HuH-7 (cell line): ENCODE measurements around the gene SPAG9.

Experiments
- DNase-seq: peaks from one replicate; pipeline ENCODE4 v3.0.0; 2011; ENCODE audit warnings: low spot score

The SPAG9 gene

GRCh38 chr17:50935221-50935995, 185.3 kb downstream of the SPAG9 start:
- no peak for DNase-seq

DNA sequence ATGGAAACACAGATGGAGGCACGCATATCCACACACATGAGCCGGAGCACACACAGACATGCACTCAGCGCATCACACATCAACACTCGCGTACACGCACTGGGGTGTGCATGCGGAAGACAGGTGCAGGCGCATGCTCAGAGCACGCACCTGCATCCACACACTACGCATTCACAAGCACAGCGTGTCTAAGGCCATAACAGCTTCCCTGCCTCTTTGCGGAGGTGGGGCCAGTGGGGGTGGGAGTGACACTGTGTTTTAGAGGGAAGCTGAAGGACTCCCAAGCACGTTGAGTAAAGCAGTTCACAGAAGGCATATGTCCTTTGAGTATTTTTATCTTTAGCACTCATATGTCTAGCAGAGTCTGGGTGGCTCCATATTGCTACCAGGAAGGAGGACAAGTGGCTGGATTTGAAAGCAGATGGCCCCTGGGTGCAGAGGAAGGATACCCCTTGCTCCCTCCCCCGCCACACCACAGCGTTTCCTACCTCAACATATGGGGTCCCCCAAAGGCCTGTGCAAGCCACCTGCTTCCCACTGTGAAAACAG, 185.9 kb downstream of the SPAG9 start:
- DNase-seq, result no peak

DNA sequence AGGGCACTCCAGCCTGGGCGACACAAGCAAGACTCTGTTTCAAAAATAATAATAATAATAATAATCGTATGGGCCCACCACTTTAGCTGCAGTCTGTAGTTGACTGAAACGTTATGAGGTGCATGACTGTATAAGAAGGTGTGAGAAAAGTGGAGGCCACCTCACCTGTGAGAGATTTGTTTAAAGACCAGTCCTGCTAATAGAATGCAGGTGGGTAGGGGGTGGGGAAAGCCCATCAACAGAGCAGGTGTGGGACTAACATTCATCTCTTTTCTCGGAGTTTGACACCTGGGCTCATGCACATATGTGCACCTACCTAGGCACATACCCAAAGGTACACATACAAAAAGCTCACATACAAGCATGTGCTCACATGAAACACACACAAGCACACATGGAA, 186.5 kb downstream of the SPAG9 start:
- no peak for DNase-seq

DNA sequence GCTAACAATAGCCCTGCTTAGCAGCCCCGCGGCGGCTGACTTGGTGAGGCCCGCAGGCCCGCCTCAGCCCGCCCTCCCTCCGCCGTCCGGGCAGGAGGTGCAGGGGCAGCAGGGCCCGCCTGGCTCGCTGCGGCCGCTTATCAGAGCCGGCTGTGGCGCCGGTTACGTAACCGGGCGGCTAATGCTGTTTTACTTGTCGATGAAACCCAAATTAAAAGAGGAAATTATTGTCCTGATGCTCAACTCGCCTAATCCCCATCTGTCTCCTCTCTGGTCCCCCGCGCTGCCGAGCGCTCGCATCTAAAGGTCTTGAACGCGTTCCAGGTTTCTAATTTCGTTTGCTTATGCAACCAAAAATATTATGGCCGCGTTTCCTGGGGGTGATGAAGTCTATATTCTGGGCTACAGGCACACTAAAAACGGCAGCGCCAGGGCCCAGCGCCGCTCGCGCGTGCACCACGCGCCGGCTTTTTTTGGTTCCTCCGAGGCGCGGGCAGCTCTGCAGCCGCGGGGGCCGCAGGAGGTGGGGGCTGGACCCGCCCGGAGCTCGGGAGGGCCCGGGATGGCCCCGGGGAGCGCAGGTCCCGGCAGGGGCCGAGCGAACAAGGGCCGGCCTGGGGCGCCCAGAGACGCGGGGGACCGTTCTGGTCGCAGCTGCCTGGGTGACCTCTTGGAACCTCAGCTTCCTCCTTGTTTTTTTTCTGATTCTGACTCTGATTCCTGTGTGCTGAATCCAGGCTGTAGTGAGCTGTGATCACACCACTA, 189.3 kb downstream of the SPAG9 start:
- peak; percentile 83 for DNase-seq

- no peak for DNase-seq
Measured at GRCh38 chr17:50928646-50929045, 192.0 kb downstream of the SPAG9 start.

- no peak for DNase-seq
Measured at GRCh38 chr17:50927287-50927686, 193.4 kb downstream of the SPAG9 start.

- DNase-seq, result no peak
Measured at GRCh38 chr17:50926523-50926922, 194.1 kb downstream of the SPAG9 start.

- no peak for DNase-seq
Measured at GRCh38 chr17:50925296-50925891, 195.3 kb downstream of the SPAG9 start.

- DNase-seq, result no peak
Measured at GRCh38 chr17:50924800-50925199, 195.9 kb downstream of the SPAG9 start.

DNA sequence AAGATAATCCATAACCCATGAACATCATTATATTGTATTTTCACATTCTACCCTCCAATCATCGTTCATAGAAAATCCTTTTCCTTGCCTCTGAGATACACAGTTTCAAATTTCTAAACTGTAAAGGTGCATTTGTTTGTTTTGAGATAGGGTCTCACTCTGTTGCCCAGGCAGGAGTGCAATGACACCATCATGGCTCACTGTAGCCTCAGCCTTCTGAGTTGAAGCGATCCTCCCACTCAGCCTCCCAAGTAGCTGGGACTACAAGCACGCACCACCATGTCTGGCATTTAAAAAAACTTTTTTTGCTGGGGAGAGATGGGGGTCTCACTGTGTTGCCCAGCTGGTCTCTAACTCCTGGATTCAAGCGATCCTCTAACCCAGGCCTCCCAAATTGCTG, 196.4 kb downstream of the SPAG9 start:
- DNase-seq, result no peak

GRCh38 chr17:50923611-50924010, 197.1 kb downstream of the SPAG9 start:
- no peak for DNase-seq

DNA sequence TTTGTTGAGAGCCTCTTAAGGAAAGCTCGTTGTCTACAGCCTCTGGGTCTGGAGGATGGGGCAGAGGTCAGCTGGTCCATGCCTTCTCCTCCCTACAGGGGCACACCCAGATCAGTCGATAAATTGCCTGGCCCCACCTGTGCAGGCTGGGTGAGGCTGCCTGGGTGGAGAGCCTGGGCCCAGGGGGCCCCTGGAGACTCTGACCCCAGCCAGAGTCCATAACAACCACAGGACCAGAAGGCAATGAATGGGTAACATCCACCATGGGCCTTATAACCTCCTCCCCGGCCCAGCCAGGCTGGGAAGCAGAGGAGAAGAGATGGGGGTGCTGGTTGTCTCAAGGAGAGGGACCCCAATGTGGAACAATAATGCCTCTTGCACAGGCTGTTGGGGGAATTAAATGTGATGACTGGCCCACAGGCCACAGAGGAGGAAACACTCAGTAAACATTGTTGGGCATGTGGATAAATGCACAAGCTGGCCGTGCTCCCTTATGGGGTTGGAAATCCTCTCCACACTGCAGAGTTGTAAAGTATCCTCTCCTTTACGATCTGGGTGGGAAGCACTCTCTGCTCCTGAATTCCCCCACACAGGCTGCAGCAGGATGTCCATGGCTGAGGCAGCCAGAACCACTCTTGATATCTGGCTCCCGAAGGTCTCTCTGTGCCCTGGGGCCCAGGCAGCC, 197.8 kb downstream of the SPAG9 start:
- DNase-seq, result no peak

DNA sequence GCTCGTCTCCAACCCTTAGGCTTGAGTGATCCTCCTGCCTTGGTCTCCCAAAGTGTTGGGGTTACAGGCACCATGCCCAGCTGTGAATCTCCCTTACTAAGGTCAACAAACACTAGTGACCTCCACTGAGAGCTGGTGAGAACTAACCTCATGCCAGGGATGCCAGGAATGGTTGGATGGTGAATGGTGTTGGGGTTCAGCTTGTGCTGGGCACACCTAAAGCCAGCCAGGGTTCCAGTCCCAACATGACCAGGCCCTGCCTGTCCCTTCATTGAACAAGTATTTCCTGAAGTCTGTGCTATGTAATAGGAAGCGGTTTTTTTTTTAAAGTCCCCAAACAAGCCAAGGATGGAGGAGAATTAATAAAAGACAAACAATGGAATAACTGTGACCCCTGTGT, 198.6 kb downstream of the SPAG9 start:
- DNase-seq, result no peak

GRCh38 chr17:50920891-50921586, 199.6 kb downstream of the SPAG9 start:
- DNase-seq, result peak; percentile 59

DNA sequence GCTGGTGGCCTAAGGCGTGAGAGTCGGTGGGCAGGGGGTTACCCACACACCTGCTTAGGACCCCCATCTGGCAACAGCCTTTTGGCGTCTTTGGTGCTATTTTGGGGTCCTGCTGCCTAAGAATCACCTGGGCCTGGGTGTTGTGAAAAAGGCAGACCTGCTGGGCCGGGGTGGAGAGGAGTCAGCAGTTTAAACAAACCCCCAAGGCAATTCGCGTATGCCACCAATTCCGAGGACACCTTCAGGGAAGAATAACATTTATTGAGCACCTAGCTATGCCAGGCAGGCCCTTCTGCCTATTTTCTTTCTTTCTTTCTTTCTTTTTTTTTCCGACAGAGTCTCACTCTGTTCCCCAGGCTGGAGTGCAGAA, 200.6 kb downstream of the SPAG9 start:
- no peak for DNase-seq

- DNase-seq, result no peak
Measured at GRCh38 chr17:50919321-50920040, 201.2 kb downstream of the SPAG9 start.

DNA sequence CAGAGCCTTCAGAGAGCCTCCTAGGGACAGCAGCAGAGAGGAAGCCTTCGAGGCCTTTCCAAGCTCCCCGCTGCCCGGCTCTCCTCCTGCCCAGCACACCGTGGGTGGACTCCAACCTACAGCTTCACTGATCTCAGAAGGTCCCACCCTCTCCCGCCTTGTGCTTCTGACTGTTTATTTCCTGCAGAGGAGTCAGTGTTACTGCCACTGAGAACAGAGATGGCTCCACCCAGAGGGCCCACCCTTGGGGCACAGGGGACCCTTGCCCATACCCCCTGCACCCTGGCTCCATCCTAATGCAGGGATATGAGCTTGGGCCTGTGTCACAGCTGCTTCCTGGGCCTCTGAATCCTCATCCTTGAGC, 201.8 kb downstream of the SPAG9 start:
- DNase-seq, result no peak

GRCh38 chr17:50918071-50918932, 202.4 kb downstream of the SPAG9 start:
- DNase-seq, result no peak

DNA sequence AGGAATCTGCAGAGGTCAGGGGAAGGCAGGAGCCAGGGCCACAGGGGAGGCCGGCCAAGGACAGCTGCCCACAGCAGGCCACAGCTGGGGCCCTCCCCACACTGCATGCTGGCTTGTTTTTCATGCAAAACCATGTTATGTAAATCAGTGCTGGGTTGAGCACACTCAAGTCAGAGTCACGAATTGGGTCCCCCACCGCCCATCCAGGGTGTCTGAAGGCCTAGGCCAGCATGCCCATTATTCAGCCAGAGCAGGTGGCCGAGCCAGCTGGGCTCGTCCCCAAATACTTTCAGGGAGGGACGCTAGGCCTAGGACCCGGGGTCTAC, 203.3 kb downstream of the SPAG9 start:
- DNase-seq, result no peak

DNA sequence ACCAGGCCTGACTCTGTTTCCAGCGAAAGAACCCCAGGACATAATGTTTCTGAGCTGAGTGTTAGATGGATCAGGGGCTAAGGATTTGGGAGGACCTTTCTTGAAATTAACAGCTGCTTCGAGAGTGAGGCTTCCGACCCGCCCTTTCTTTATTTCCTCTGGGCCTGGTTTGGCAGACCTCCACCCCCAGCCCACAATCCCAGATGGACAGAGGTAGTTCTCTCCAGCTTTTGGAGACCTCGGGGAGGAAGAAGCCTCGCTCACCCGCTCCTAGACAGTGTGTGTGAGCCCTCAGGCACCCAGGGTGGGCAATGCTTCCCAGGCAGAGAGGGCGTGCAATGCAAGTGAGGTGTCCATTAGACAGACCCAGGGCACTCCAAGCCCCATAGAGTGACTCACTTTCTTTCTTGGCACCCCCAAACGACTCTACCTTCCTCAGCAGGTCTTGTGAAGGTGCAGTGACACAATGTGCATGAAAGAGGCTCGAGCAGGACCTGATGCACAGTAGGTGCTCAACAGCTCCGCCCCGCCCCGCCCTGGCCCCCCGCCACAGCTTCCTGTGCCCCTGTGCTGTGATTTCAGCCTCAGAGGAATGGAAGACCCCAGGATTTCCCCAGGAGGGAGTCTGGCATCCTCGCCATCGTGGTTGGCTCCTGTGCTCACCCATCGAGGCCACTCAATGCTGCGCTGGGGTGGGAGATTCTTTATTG, 203.8 kb downstream of the SPAG9 start:
- DNase-seq, result no peak
